Cardiac septum (tissue), 1 donor: ENCODE results near the gene SUPT6H. TPM values are rescaled to one million over a fixed set of nuclear protein-coding genes. Genes with fewer than 3 reads are reported as not detected.

Source experiments
- DNase-seq: peaks from one replicate; pipeline ENCODE4 v3.0.0-alpha.2; 2020; ENCODE audit warnings: low spot score
- intact Hi-C: fragments of 100-400 bp; cut with DNase I; formaldehyde crosslinking; loops from one replicate; pipeline ENCODE4 v1.14.0; 2022
- total RNA-seq: library from RNA; stranded (reverse); fragmentation: NEBNext Ultra II Directional; extraction: Animal tissue kit (Norgen Biotek cat#: 25700); gene quantifications from one replicate; pipeline ENCODE4 v1.2.1, GENCODE V29; 2021
- donor health status: DM: no; HTN: no; CAD: no.

SUPT6H gene
- total RNA-seq, 1 donor from 2014 or later = 48.4 TPM

DNA sequence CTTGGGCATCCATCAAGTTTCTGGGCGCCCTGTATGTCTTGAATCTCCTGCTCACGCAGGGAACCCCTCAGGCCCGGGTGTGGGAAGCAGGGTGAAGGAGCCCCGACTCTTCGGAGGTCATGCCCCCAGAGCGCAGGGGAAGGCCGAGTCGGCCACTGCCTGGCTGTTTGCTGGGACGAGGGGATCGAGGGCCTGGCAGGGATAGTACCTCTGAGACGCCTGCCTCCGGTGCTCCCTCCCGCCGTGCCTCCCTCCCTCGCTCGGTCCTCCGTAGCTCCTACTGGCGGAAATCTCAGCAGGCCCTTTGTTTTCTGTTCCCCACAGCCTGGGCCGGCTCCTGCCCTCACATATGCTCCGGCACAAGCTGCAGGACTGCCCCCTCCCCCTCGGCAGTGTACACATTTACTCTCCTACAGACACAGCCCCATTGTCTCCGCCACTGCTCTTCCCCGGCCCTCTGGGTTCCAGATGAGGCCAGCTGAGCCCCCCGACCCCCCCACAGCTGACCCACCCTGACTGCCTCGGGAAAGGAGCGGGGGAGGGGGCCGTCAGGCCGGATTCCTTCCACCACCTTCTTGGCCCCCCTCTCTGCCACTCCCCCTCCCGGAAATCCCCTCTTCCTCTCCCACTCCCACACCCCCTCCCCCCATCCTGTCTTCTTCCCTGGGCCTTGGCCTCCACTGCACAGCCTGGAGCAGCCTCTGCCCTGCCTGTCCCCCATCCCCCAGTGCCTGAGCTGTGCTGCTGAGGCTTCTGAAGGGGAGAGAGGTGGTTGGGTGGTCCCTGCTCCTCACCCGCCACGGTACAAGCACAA lies 83.2 kb downstream of the SUPT6H start:
- no peak for DNase-seq
- intact Hi-C loops = loop anchor here (1.0 kb wide), 1 partner anchor 17 kb away; the partner anchor contains the start of gene NEK8

DNA sequence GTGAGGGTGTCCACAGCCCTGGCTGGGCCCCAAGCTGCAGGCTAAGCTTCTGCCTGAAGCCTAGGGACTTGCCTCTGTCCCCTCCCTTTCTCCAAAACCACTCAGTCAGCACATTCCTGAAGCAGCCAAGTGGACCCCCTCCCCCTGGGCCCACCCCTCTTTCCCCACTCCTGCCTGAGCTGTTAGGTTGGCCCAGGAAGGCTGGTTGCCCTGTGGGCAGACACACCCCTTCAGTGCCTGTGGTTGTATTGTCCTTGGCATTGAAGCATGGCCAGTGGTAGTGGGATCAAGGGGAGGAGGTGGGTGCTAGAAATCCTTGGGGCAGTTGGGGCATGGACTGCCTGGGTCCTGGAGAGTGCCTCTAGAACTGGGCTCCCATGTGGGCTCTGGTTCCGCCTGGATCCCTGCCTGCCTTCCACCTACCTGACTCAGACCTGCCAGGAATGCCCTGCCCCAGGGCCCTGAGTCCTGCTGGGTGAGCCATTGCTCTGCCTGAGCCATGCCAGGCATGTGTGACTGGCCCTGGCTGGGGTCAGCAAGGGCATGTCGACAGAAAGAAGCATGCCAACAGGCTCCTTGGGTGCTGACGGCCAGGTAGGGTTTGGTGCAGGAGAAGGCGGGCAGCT lies 83.9 kb downstream of the SUPT6H start:
- no peak for DNase-seq
- intact Hi-C loops = no loop called here

DNA sequence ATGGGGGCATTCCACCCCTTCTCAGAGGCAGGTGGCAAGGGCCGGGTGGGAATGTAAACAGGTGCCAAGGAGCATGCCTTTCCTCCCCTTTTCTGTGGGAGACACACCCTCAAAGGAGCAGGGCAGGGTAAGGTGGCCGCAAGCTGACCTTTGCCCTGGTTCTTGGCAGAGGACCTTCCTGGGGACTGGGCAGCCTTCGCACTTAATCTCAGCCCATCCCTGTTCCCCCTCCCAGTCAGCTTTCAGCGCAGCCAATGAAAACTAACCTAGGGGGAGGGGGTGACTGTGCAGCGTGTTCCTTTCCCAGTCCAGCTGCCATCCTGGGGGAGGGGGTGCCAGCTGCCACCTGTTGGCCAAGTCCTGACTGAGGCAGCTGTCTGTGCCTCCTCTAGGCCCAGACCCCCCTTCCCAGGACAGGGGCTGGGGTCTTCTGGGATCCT lies 84.6 kb downstream of the SUPT6H start:
- no peak for DNase-seq
- intact Hi-C loops = no loop called here

DNA sequence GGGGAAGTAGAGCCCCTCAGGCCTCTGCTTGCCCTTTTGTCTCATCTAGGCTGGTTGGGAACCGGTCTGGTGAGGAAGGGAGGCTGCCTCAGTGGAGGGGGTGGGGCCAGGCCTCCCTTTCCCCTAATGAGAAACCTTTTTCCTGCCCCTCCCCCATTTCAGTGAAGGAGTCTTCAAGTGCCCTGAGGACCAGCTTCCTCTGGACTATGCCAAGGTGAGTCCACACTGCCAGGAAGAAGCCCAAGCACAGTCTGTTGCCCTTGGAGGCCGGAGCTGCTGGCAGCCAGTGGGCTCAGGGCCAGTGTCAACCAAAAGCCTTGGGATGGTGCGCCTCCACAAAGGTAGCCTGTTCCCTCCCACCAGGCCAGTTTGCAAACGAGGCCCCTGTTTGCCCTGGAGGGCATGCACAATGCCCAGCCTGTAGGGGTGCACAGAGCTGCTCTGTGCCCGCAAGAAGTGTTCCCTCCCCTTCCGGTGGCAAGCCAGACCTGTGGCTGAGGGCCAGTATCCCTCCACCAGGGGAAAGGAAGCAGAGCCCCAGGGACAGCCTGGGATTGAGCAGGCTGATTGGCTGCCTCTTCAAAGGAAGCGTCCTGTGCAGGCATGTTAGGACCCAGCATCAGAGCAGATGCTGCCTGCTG lies 85.2 kb downstream of the SUPT6H start:
- intact Hi-C loops = no loop called here
- DNase-seq = no peak

DNA sequence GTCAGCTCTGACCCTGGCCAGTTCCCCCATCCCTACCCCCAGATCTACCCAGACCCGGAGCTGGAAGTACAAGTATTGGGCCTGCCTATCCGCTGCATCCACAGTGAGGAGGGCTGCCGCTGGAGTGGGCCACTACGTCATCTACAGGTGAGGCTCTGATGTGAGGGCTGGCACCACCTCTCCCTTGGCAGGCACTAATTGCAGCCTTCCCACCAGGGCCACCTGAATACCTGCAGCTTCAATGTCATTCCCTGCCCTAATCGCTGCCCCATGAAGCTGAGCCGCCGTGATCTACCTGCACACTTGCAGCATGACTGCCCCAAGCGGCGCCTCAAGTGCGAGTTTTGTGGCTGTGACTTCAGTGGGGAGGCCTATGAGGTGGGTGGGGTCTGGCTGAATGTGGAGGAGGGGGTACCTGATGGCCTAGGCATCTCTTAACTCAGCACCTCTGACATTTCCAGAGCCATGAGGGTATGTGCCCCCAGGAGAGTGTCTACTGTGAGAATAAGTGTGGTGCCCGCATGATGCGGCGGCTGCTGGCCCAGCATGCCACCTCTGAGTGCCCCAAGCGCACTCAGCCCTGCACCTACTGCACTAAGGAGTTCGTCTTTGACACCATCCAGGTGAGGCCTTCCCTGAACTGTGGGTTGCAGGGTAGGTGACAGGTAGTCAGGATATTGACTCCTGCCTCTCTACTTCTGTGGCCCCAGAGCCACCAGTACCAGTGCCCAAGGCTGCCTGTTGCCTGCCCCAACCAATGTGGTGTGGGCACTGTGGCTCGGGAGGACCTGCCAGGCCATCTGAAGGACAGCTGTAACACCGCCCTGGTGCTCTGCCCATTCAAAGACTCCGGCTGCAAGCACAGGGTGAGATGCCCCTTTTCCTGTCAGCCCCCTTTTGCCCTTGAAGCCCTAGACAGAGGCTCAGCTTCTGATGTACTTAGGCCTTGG lies 86.1 kb downstream of the SUPT6H start:
- intact Hi-C loops = no loop called here
- DNase-seq = no peak

DNA sequence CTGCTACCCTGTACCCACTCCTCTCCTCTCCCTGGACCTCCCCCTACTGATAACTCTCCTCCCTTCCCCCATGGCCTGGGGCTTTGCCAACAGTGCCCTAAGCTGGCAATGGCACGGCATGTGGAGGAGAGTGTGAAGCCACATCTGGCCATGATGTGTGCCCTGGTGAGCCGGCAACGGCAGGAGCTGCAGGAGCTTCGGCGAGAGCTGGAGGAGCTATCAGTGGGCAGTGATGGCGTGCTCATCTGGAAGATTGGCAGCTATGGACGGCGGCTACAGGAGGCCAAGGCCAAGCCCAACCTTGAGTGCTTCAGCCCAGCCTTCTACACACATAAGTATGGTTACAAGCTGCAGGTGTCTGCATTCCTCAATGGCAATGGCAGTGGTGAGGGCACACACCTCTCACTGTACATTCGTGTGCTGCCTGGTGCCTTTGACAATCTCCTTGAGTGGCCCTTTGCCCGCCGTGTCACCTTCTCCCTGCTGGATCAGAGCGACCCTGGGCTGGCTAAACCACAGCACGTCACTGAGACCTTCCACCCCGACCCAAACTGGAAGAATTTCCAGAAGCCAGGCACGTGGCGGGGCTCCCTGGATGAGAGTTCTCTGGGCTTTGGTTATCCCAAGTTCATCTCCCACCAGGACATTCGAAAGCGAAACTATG lies 87.0 kb downstream of the SUPT6H start:
- no peak for DNase-seq
- intact Hi-C loops = no loop called here

DNA sequence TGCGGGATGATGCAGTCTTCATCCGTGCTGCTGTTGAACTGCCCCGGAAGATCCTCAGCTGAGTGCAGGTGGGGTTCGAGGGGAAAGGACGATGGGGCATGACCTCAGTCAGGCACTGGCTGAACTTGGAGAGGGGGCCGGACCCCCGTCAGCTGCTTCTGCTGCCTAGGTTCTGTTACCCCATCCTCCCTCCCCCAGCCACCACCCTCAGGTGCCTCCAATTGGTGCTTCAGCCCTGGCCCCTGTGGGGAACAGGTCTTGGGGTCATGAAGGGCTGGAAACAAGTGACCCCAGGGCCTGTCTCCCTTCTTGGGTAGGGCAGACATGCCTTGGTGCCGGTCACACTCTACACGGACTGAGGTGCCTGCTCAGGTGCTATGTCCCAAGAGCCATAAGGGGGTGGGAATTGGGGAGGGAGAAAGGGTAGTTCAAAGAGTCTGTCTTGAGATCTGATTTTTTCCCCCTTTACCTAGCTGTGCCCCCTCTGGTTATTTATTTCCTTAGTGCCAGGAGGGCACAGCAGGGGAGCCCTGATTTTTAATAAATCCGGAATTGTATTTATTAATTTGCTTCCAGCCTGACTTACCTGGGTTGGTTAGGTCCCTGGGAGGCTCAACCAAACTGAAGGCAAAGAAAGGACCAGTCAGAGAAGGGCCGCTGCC lies 87.6 kb downstream of the SUPT6H start:
- intact Hi-C loops = loop anchor here (1.0 kb wide), 1 partner anchor 23 kb away; the partner anchor contains the start of gene TLCD1
- no peak for DNase-seq

DNA sequence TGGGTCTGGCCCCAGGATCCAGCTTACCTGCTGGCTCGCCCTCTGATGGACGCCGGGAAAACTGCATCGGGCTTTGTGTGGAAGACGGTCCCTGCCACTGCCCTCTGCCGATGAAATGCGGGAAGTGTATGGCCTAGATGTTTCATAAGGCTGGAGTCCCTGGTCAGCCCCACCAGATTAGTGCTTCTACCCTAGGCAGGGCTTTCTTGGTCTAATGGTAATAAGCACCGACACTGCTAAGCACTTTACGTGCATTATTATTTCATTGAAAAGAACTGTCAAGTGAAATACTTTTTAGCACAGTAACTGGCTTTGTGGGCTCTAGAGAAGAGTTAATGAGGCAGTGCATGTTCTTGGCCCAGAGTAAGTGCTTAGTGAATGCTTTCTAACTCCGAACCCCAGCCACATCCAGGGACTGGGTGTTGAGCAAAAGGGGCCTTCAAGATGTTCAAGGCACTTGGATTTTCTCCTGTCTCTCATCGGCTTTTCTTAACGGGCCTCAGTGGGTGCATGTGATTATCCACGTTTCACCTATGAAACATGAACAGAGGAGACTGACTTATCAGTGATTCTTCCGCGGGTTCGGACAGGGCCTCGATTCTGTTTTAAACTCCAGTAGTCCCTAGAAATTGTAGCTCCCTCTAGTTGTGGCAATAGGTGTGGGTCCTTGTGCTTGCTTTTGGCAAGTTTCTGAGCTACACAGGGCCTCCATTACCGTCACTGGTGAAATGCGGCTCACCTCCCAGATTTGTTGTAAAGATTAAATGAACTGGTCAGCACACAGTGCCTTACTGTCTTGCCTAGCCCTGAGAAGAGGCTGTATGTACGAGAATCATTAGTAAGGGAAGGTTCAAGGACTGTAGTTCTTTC lies 88.4 kb downstream of the SUPT6H start:
- peak; percentile 95 for DNase-seq
- intact Hi-C loops = loop anchor here (1.0 kb wide), 1 partner anchor 24 kb away; the partner anchor contains the start of gene TLCD1

DNA sequence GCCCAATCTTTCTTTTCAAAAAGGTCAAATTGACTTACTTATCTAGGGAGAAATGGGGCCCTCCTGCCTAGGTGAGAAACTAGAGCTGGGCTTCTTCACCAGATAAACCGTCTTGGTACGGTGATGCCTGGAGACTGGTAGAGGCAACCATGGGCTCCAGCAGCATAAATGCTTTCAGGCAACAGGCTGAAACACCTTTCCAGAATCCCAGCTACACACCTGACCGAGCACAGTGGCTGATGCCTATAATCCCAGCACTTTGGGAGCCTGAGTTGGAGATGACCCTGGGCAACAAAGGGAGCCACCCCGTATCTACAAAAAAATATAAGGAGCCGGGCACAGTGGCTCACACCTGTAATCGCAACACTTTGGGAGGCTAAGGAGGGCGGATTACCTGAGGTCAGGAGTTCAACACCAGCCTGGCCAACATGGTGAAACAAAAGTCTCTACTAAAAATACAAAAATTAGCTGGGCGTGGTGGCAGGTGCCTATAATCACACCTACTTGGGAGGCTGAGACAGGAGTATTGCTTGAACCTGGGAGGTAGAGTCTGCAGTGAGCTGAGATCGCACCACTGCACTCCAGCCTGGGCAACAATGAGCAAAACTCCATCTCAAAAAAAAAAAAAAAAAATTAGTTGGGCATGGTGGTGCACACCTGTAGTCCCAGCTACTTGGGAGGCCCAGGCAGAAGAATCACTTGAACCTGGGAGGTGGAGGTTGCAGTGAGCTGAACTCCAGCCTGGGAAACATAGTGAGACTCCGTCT lies 89.8 kb downstream of the SUPT6H start:
- intact Hi-C loops = no loop called here
- no peak for DNase-seq

Other genes with a start within 250 kb of the SUPT6H start
- not detected for gene SLC13A2, start 188.6 kb upstream of the SUPT6H start, total RNA-seq
- gene FOXN1, start 155.9 kb upstream of the SUPT6H start, total RNA-seq = not detected
- gene UNC119, start 109.6 kb upstream of the SUPT6H start, total RNA-seq = 16.0 TPM
- gene PIGS, start 90.7 kb upstream of the SUPT6H start, total RNA-seq = 51.5 TPM
- 326 TPM for gene ALDOC, start 85.3 kb upstream of the SUPT6H start, total RNA-seq
- 0.78 TPM for gene SPAG5, start 63.2 kb upstream of the SUPT6H start, total RNA-seq
- 6.8 TPM for gene RSKR, start 48.0 kb upstream of the SUPT6H start, total RNA-seq
- 70.4 TPM for gene BLTP2, start 17.0 kb upstream of the SUPT6H start, total RNA-seq
- 26.6 TPM for gene SDF2, start 299 bp upstream of the SUPT6H start, total RNA-seq
- gene PROCA1, start 49.7 kb downstream of the SUPT6H start, total RNA-seq = 2.0 TPM
- 15.3 TPM for gene RAB34, start 55.7 kb downstream of the SUPT6H start, total RNA-seq
- 725 TPM for gene RPL23A, start 57.8 kb downstream of the SUPT6H start, total RNA-seq
- gene TLCD1, start 64.0 kb downstream of the SUPT6H start, total RNA-seq = 2.4 TPM
- gene NEK8, start 66.6 kb downstream of the SUPT6H start, total RNA-seq = 0.78 TPM
- 2.8 TPM for gene TRAF4, start 81.8 kb downstream of the SUPT6H start, total RNA-seq
- gene FAM222B, start 180.6 kb downstream of the SUPT6H start, total RNA-seq = 18.6 TPM
- 31.3 TPM for gene ERAL1, start 192.8 kb downstream of the SUPT6H start, total RNA-seq
- gene FLOT2, start 235.5 kb downstream of the SUPT6H start, total RNA-seq = 80.4 TPM
- gene DHRS13, start 240.9 kb downstream of the SUPT6H start, total RNA-seq = 3.0 TPM